ENCODE data around the gene ERCC1. TPM values are rescaled to one million over a fixed set of nuclear protein-coding genes. Genes with fewer than 3 reads are reported as not detected.
A peak's percentile ranks its signal among the peaks of the same experiment; 100 is the strongest.

ERCC1 gene
- 166 TPM for total RNA-seq
- long read RNA-seq, transcript ERCC1-202 (10 exons, 3,828 nt): major isoform, 12 of 69 reads
- long read RNA-seq, partial matches to known transcripts: 40 of 69 reads
- long read RNA-seq, other reads (novel, unspliced or antisense): 8 of 69 reads

- DNase-seq (ENCODE audit: missing footprints) (peak; percentile 97), ATAC-seq (peak; percentile 85)
- intact Hi-C loops (cut with DNase I): loop anchor here (2.0 to 10.0 kb wide), 2 partner anchors 17 to 221 kb away; partner anchors contain the start of gene POLR1G
Observed at GRCh38 chr19:45423589-45424190, at the start of gene ERCC1. Gene ERCC1 (minus strand): TSS chr19:45423917. CDS start chr19:45423374, 543 bp downstream.

- DNase-seq (ENCODE audit: missing footprints): no peak
- ATAC-seq: no peak
- intact Hi-C loops (cut with DNase I): no loop called here
Observed at GRCh38 chr19:45473367-45473681, 49.6 kb upstream of the ERCC1 start.

- DNase-seq (ENCODE audit: missing footprints): no peak
- intact Hi-C loops (cut with DNase I): no loop called here
- ATAC-seq: no peak
Observed at GRCh38 chr19:45472563-45473366, 49.0 kb upstream of the ERCC1 start.

GRCh38 chr19:45471931-45472562 is 48.3 kb upstream of the ERCC1 start:
- no peak for DNase-seq (ENCODE audit: missing footprints)
- intact Hi-C loops (cut with DNase I): no loop called here
- ATAC-seq: no peak

GRCh38 chr19:45471111-45471930 is 47.6 kb upstream of the ERCC1 start:
- ATAC-seq: no peak
- no peak for DNase-seq (ENCODE audit: missing footprints)
- intact Hi-C loops (cut with DNase I): no loop called here

- no peak for DNase-seq (ENCODE audit: missing footprints)
- intact Hi-C loops (cut with DNase I): no loop called here
- no peak for ATAC-seq
Observed at GRCh38 chr19:45470762-45471081, 47.0 kb upstream of the ERCC1 start.

GRCh38 chr19:45469945-45470761 is 46.4 kb upstream of the ERCC1 start:
- intact Hi-C loops (cut with DNase I): loop anchor here (2.0 kb wide), 1 partner anchor 27 kb away; no protein-coding TSS in a partner anchor
- DNase-seq (ENCODE audit: missing footprints) (no peak), ATAC-seq (no peak)

GRCh38 chr19:45469132-45469944 is 45.6 kb upstream of the ERCC1 start:
- intact Hi-C loops (cut with DNase I): loop anchor here (2.0 kb wide), 1 partner anchor 27 kb away; no protein-coding TSS in a partner anchor
- peak; percentile 93 for ATAC-seq

GRCh38 chr19:45468803-45469131 is 45.0 kb upstream of the ERCC1 start:
- ATAC-seq (peak; percentile 3), DNase-seq (ENCODE audit: missing footprints) (no peak)
- intact Hi-C loops (cut with DNase I): loop anchor here (2.0 kb wide), 1 partner anchor 26 kb away; no protein-coding TSS in a partner anchor

More at GRCh38 chr19:45469132-45469944, 45.6 kb upstream of the ERCC1 start:
- peak; percentile 98 for DNase-seq (ENCODE audit: missing footprints)

GRCh38 chr19:45468159-45468651 is 44.5 kb upstream of the ERCC1 start:
- DNase-seq (ENCODE audit: missing footprints): no peak

GRCh38 chr19:45467456-45468158 is 43.9 kb upstream of the ERCC1 start, which contains the start of gene FOSB:
Gene FOSB (plus strand): TSS chr19:45467996. CDS start chr19:45468587, 591 bp downstream.
- peak; percentile 56 for ATAC-seq
- intact Hi-C loops (cut with DNase I): loop anchor here (2.0 kb wide), 1 partner anchor 25 kb away; no protein-coding TSS in a partner anchor

More at GRCh38 chr19:45468159-45468651, 44.5 kb upstream of the ERCC1 start:
- ATAC-seq: no peak
- intact Hi-C loops (cut with DNase I): loop anchor here (2.0 kb wide), 1 partner anchor 25 kb away; no protein-coding TSS in a partner anchor

GRCh38 chr19:45467115-45467455 is 43.4 kb upstream of the ERCC1 start:
- ATAC-seq (no peak), DNase-seq (ENCODE audit: missing footprints) (no peak)
- intact Hi-C loops (cut with DNase I): no loop called here

More at GRCh38 chr19:45467456-45468158, 43.9 kb upstream of the ERCC1 start, which contains the start of gene FOSB:
- DNase-seq (ENCODE audit: missing footprints): peak; percentile 97

GRCh38 chr19:45464852-45465441 is 41.2 kb upstream of the ERCC1 start:
- ATAC-seq: no peak
- intact Hi-C loops (cut with DNase I): no loop called here
- no peak for DNase-seq (ENCODE audit: missing footprints)

GRCh38 chr19:45464274-45464673 is 40.6 kb upstream of the ERCC1 start:
- ATAC-seq: no peak
- no peak for DNase-seq (ENCODE audit: missing footprints)
- intact Hi-C loops (cut with DNase I): no loop called here

- no peak for DNase-seq (ENCODE audit: missing footprints)
- intact Hi-C loops (cut with DNase I): no loop called here
- no peak for ATAC-seq
Observed at GRCh38 chr19:45463241-45463640, 39.5 kb upstream of the ERCC1 start.

- DNase-seq (ENCODE audit: missing footprints) (no peak), ATAC-seq (no peak)
- intact Hi-C loops (cut with DNase I): no loop called here
Observed at GRCh38 chr19:45462174-45462573, 38.5 kb upstream of the ERCC1 start.
